ENCODE results near the gene TMEM131.

The TMEM131 gene

GRCh38 chr2:97747716-97748115, 248.0 kb downstream of the TMEM131 start (continued):
- TF ChIP-seq SP2 (tag by site-specific recombination; IDR thresholded peaks at IDR 0.05) (no peak), YY2 (tag by site-specific recombination; IDR thresholded peaks at IDR 0.05) (no peak), KLF8 (tag by site-specific recombination; IDR thresholded peaks at IDR 0.05) (no peak), ZNF223 (tag by site-specific recombination; IDR thresholded peaks at IDR 0.05) (no peak), ZBTB26 (tag by site-specific recombination; optimal IDR thresholded peaks at IDR 0.05) (no peak), HIC1 (tag by site-specific recombination; IDR thresholded peaks at IDR 0.05) (no peak)

DNA sequence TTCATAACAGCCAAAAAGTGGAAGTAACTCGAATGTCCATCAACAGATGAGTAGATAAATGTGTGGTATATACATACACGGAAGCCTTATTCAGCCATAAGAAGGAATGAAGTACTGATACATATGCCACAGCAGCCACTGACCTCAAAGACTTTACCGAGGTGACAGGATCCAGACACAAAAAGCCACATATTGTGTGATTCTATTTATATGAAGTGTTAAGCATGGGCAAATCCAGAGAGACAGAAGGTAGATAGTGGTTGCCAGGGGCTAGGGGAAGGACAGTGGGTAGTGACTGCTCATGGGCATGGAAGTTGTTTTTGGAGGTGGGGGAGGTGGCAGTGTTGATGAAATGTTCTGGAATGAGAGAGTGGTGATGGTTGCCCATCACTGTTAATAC, 248.5 kb downstream of the TMEM131 start:
- TF ChIP-seq, protein P1, sequence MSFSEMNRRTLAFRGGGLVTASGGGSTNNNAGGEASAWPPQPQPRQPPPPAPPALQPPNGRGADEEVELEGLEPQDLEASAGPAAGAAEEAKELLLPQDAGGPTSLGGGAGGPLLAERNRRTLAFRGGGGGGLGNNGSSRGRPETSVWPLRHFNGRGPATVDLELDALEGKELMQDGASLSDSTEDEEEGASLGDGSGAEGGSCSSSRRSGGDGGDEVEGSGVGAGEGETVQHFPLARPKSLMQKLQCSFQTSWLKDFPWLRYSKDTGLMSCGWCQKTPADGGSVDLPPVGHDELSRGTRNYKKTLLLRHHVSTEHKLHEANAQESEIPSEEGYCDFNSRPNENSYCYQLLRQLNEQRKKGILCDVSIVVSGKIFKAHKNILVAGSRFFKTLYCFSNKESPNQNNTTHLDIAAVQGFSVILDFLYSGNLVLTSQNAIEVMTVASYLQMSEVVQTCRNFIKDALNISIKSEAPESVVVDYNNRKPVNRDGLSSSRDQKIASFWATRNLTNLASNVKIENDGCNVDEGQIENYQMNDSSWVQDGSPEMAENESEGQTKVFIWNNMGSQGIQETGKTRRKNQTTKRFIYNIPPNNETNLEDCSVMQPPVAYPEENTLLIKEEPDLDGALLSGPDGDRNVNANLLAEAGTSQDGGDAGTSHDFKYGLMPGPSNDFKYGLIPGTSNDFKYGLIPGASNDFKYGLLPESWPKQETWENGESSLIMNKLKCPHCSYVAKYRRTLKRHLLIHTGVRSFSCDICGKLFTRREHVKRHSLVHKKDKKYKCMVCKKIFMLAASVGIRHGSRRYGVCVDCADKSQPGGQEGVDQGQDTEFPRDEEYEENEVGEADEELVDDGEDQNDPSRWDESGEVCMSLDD (tag by site-specific recombination; IDR thresholded peaks at IDR 0.05), result no peak
- TF ChIP-seq ZNF24 (tag by site-specific recombination; IDR thresholded peaks at IDR 0.05) (no peak), OVOL3 (tag by site-specific recombination; IDR thresholded peaks at IDR 0.05) (no peak), ZNF133 (tag by site-specific recombination; IDR thresholded peaks at IDR 0.05) (no peak), HOXA7 (CRISPR knock-in tag; IDR thresholded peaks at IDR 0.05; ENCODE audit: borderline replicate concordance) (no peak)
- TF ChIP-seq, protein P2, sequence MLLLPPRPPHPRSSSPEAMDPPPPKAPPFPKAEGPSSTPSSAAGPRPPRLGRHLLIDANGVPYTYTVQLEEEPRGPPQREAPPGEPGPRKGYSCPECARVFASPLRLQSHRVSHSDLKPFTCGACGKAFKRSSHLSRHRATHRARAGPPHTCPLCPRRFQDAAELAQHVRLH (tag by site-specific recombination; IDR thresholded peaks at IDR 0.05), result no peak
- TF ChIP-seq, protein P3, sequence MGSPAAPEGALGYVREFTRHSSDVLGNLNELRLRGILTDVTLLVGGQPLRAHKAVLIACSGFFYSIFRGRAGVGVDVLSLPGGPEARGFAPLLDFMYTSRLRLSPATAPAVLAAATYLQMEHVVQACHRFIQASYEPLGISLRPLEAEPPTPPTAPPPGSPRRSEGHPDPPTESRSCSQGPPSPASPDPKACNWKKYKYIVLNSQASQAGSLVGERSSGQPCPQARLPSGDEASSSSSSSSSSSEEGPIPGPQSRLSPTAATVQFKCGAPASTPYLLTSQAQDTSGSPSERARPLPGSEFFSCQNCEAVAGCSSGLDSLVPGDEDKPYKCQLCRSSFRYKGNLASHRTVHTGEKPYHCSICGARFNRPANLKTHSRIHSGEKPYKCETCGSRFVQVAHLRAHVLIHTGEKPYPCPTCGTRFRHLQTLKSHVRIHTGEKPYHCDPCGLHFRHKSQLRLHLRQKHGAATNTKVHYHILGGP (tag by site-specific recombination; IDR thresholded peaks at IDR 0.05), result no peak
- Histone ChIP-seq H3K4me3 (ENCODE audit: low read depth, low read length) (no peak overlapping the region), H3K27ac (ENCODE audit: extremely low read depth, low read depth, low read length) (no peak overlapping the region), H3K9me3 (ENCODE audit: control insufficient read depth, insufficient read depth, low read depth, low read length) (no peaks in the 10 kb centered on the region), H3K36me3 (ENCODE audit: control insufficient read depth in 2 of 2, insufficient read depth in 1 of 2, low read length in 2 of 2) (no peaks in the 10 kb centered on the region), H3K4me1 (ENCODE audit: control insufficient read depth, insufficient read depth, low read length) (0 out of 2 replicates have a peak, but pooled peaks cover 5% of the 10 kb centered on the region)
- ChIA-PET CTCF (interaction anchor here (0.6 kb wide), 1 partner anchor 11 kb away, joined by 5 read pairs; no protein-coding TSS in a partner anchor), POLR2A (no interaction called here)

GRCh38 chr2:97745474-97746174, 250.1 kb downstream of the TMEM131 start:
- no peak overlapping the region for H3K4me3 ChIP-seq (ENCODE audit: low read depth, low read length)
- ChIA-PET POLR2A (no interaction called here), CTCF (interaction anchor here (0.6 kb wide), 1 partner anchor 640 kb away, joined by 5 read pairs; no protein-coding TSS in a partner anchor)
- no peaks in the 10 kb centered on the region for H3K9me3 ChIP-seq (ENCODE audit: control insufficient read depth, insufficient read depth, low read depth, low read length)
- H3K36me3 ChIP-seq (ENCODE audit: control insufficient read depth in 2 of 2, insufficient read depth in 1 of 2, low read length in 2 of 2), result no peaks in the 10 kb centered on the region
- no peaks in the 10 kb centered on the region for H3K4me1 ChIP-seq (ENCODE audit: control insufficient read depth, insufficient read depth, low read length)
- H3K27ac ChIP-seq (ENCODE audit: extremely low read depth, low read depth, low read length), result no peak overlapping the region
- TF ChIP-seq ZNF514 (tag by site-specific recombination; IDR thresholded peaks at IDR 0.05), result no peak
- TF ChIP-seq MEIS1 (CRISPR knock-in tag; IDR thresholded peaks at IDR 0.05; ENCODE audit: borderline replicate concordance), result no peak
- no peak for TF ChIP-seq ZNF423 (tag by site-specific recombination; IDR thresholded peaks at IDR 0.05)
- TF ChIP-seq OSR2 (tag by site-specific recombination; IDR thresholded peaks at IDR 0.05), result no peak
- no peak for TF ChIP-seq ZNF548 (tag by site-specific recombination; IDR thresholded peaks at IDR 0.05)
- TF ChIP-seq ZNF768 (tag by site-specific recombination; IDR thresholded peaks at IDR 0.05), result no peak
- no peak for TF ChIP-seq ZNF518A (tag by site-specific recombination; conservative IDR thresholded peaks at IDR 0.05; ENCODE audit: low read depth)

Data from HEK293 (cell line).